ENCODE results near the gene C9orf43. TPM values are rescaled to one million over a fixed set of nuclear protein-coding genes. Genes with fewer than 3 reads are reported as not detected.

The C9orf43 gene
- total and polyA plus RNA-seq, 4 donors, result 0.09 to 1.1 (median 0.25) TPM

- Histone ChIP-seq H3K27ac (ENCODE audit: low read depth in 1 of 2, low read length in 2 of 2) (no peak overlapping the region), H3K9ac (ENCODE audit: low read depth in 1 of 2, low read length in 2 of 2) (no peak overlapping the region), H3K27me3 (ENCODE audit: control insufficient read depth in 4 of 4, insufficient read depth in 4 of 4, low read length in 3 of 4) (no peaks in the 10 kb centered on the region), H3K4me3 (ENCODE audit: low read depth in 1 of 3, low read length in 3 of 3) (no peak overlapping the region), H3K4me1 (ENCODE audit: control insufficient read depth in 4 of 4, insufficient read depth in 4 of 4, low read length in 3 of 4) (no peaks in the 10 kb centered on the region), H3K36me3 (ENCODE audit: control insufficient read depth in 4 of 4, insufficient read depth in 3 of 4, low read depth in 1 of 4, low read length in 3 of 4) (no peaks in the 10 kb centered on the region), H3K9me3 (ENCODE audit: control insufficient read depth in 4 of 4, low read length in 3 of 4) (no peaks in the 10 kb centered on the region)
- 96% methylated on average over 6 of the region's 6 CpGs for WGBS
- TF ChIP-seq SP1 (IDR thresholded peaks at IDR 0.05), result no peak
- TF ChIP-seq HNF4A (conservative IDR thresholded peaks at IDR 0.05), result no peak
- no peak for TF ChIP-seq EGR1 (IDR thresholded peaks at IDR 0.05; ENCODE audit: low read depth in 2 of 2)
- no peak for TF ChIP-seq RXRA (IDR thresholded peaks at IDR 0.05)
- no peak for TF ChIP-seq JUND (IDR thresholded peaks at IDR 0.05)
- no peak for TF ChIP-seq FOXA2 (IDR thresholded peaks at IDR 0.05)
- DNase-seq (ENCODE audit: low spot score), result no peak
Observed at GRCh38 chr9:113471566-113471965, 61.0 kb downstream of the C9orf43 start.

GRCh38 chr9:113472199-113472598 lies 61.7 kb downstream of the C9orf43 start:
- 96% methylated on average over 5 of the region's 5 CpGs for WGBS
- no peak overlapping the region for H3K9ac ChIP-seq (ENCODE audit: low read depth in 1 of 2, low read length in 2 of 2)
- no peak overlapping the region for H3K4me3 ChIP-seq (ENCODE audit: low read depth in 1 of 3, low read length in 3 of 3)
- H3K4me1 ChIP-seq (ENCODE audit: control insufficient read depth in 4 of 4, insufficient read depth in 4 of 4, low read length in 3 of 4), result no peaks in the 10 kb centered on the region
- no peak for TF ChIP-seq HNF4G (IDR thresholded peaks at IDR 0.05)
- no peak for DNase-seq (ENCODE audit: low spot score)
- H3K36me3 ChIP-seq (ENCODE audit: control insufficient read depth in 4 of 4, insufficient read depth in 3 of 4, low read depth in 1 of 4, low read length in 3 of 4), result no peaks in the 10 kb centered on the region
- H3K27me3 ChIP-seq (ENCODE audit: control insufficient read depth in 4 of 4, insufficient read depth in 4 of 4, low read length in 3 of 4), result no peaks in the 10 kb centered on the region
- H3K27ac ChIP-seq (ENCODE audit: low read depth in 1 of 2, low read length in 2 of 2), result no peak overlapping the region
- H3K9me3 ChIP-seq (ENCODE audit: control insufficient read depth in 4 of 4, low read length in 3 of 4), result no peaks in the 10 kb centered on the region

DNA sequence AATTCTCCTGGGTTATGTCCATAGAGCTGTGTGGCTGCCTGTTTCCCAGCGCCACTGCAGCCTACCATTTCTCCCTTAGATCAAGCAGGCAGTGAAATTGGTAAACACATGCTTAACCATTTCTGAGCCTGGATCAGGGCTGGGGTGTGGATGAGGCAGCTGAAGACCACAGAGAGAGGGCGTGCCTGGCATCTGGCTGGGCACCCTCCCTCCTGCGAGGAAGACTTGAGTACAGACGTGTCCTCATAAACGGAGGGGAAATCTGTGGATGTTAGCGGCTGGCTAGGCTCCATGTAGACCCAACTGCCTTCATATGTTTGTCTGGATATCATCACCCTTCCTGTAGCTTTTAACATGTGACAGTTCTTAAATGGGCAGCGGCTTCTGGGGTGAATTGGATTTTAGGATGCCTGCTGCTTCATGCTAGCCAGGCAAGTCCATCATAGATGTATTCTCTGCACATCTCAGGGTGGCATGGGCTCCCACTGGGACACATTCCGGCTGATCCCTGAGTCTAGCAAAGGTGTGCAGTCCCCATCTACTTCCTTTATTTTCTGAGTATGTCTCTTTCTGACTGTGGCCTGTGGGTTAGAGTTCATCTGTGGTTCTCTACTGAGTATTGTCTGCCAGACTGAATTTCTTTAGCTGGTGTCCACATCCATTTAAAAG lies 63.9 kb downstream of the C9orf43 start:
- no peaks in the 10 kb centered on the region for H3K27me3 ChIP-seq (ENCODE audit: control insufficient read depth in 4 of 4, insufficient read depth in 4 of 4, low read length in 3 of 4)
- 78% methylated on average over 8 of the region's 8 CpGs for WGBS
- H3K36me3 ChIP-seq (ENCODE audit: control insufficient read depth in 4 of 4, insufficient read depth in 3 of 4, low read depth in 1 of 4, low read length in 3 of 4), result no peaks in the 10 kb centered on the region
- no peak overlapping the region for H3K4me3 ChIP-seq (ENCODE audit: low read depth in 1 of 3, low read length in 3 of 3)
- no peak overlapping the region for H3K9ac ChIP-seq (ENCODE audit: low read depth in 1 of 2, low read length in 2 of 2)
- H3K9me3 ChIP-seq (ENCODE audit: control insufficient read depth in 4 of 4, low read length in 3 of 4), result no peaks in the 10 kb centered on the region
- DNase-seq (ENCODE audit: low spot score), result no peak
- TF ChIP-seq RAD21 (IDR thresholded peaks at IDR 0.05) (no peak), TAF1 (conservative IDR thresholded peaks at IDR 0.05) (no peak), ATF3 (IDR thresholded peaks at IDR 0.05) (no peak), HNF4G (IDR thresholded peaks at IDR 0.05) (no peak), JUND (IDR thresholded peaks at IDR 0.05) (no peak), HNF4A (conservative IDR thresholded peaks at IDR 0.05) (no peak), GABPA (IDR thresholded peaks at IDR 0.05 in 1 of 2, conservative IDR thresholded peaks at IDR 0.05 in 1 of 2) (no peak), YY1 (IDR thresholded peaks at IDR 0.05) (no peak), RXRA (IDR thresholded peaks at IDR 0.05) (no peak), FOXA1 (IDR thresholded peaks at IDR 0.05) (no peak)
- TF ChIP-seq, protein P1, sequence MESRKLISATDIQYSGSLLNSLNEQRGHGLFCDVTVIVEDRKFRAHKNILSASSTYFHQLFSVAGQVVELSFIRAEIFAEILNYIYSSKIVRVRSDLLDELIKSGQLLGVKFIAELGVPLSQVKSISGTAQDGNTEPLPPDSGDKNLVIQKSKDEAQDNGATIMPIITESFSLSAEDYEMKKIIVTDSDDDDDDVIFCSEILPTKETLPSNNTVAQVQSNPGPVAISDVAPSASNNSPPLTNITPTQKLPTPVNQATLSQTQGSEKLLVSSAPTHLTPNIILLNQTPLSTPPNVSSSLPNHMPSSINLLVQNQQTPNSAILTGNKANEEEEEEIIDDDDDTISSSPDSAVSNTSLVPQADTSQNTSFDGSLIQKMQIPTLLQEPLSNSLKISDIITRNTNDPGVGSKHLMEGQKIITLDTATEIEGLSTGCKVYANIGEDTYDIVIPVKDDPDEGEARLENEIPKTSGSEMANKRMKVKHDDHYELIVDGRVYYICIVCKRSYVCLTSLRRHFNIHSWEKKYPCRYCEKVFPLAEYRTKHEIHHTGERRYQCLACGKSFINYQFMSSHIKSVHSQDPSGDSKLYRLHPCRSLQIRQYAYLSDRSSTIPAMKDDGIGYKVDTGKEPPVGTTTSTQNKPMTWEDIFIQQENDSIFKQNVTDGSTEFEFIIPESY (IDR thresholded peaks at IDR 0.05), result no peak
- TF ChIP-seq, protein P2, sequence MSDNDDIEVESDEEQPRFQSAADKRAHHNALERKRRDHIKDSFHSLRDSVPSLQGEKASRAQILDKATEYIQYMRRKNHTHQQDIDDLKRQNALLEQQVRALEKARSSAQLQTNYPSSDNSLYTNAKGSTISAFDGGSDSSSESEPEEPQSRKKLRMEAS (IDR thresholded peaks at IDR 0.05), result no peak
- TF ChIP-seq, protein P3, sequence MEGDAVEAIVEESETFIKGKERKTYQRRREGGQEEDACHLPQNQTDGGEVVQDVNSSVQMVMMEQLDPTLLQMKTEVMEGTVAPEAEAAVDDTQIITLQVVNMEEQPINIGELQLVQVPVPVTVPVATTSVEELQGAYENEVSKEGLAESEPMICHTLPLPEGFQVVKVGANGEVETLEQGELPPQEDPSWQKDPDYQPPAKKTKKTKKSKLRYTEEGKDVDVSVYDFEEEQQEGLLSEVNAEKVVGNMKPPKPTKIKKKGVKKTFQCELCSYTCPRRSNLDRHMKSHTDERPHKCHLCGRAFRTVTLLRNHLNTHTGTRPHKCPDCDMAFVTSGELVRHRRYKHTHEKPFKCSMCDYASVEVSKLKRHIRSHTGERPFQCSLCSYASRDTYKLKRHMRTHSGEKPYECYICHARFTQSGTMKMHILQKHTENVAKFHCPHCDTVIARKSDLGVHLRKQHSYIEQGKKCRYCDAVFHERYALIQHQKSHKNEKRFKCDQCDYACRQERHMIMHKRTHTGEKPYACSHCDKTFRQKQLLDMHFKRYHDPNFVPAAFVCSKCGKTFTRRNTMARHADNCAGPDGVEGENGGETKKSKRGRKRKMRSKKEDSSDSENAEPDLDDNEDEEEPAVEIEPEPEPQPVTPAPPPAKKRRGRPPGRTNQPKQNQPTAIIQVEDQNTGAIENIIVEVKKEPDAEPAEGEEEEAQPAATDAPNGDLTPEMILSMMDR (IDR thresholded peaks at IDR 0.05; ENCODE audit: low read depth, low read length, missing input control), result no peak
- no peaks in the 10 kb centered on the region for H3K4me1 ChIP-seq (ENCODE audit: control insufficient read depth in 4 of 4, insufficient read depth in 4 of 4, low read length in 3 of 4)
- no peak overlapping the region for H3K27ac ChIP-seq (ENCODE audit: low read depth in 1 of 2, low read length in 2 of 2)
